Measurements from ENCODE around the gene ENG. TPM values are rescaled to one million over a fixed set of nuclear protein-coding genes. Genes with fewer than 3 reads are reported as not detected.

The ENG gene
- total and polyA plus RNA-seq, 2 of the 4 experiments (the other 2 are of a cell fraction), result 3.6 to 83.3 TPM

DNA sequence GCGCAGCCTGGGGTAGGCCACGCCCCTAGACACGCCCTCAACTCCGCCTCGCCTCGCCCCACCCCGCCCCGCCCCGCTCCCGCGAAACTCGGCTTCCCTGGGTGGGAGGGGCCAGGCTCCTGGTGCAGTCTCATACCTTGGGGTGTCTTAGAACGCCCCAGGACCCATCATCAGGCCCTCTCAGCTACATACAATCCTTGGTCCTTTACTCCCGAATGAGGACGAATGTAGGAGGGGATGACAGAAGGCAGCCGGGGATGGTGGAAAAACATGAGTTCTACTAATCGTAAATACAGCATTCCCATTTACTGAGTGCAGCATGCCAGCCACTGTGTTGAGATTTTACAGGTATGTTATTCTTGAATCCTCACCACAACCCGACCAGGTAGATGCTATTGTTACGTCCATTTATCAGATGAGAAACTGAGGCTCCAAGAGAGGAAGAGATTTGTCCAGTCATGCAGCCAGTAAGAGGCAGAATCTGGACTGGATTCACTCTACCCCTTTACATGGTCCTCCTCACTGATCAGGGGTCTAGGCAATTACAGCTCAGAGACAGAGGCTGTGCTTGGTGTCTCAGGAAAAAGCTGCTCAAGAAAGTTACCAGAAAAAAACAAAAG, 82.8 kb downstream of the ENG start:
- H3K27ac ChIP-seq (ENCODE audit: insufficient read depth, low read length), result no peak overlapping the region
- H2BK20ac ChIP-seq (ENCODE audit: low read depth, low read length), result no peak overlapping the region
- no peak overlapping the region for H2AK5ac ChIP-seq (ENCODE audit: low read depth, low read length)
- H2BK120ac ChIP-seq (ENCODE audit: low read depth, low read length), result no peak overlapping the region
- H3K14ac ChIP-seq (replicated peaks; ENCODE audit: low read depth, low read length), result no peak overlapping the region
- intact Hi-C loops (cut with micrococcal nuclease) (no loop called here), dilution Hi-C loops (cut with HindIII; ENCODE audit: low sequenced_read_pairs, unreplicated experiment) (no loop called here), in situ Hi-C loops (cut with MboI; ENCODE audit: low sequenced_read_pairs) (no loop called here)
- peaks cover 2% of the 10 kb centered on the region; the same call in 1 of the 2 replicates for H3K4me1 ChIP-seq (ENCODE audit: control insufficient read depth, insufficient read depth, low read length)
- peak overlapping the region; percentile 94 for H2AFZ ChIP-seq (replicated peaks; ENCODE audit: low read length, poor library complexity)
- peak overlapping the region; percentile 73 for H2AK9ac ChIP-seq (replicated peaks; ENCODE audit: low read depth, low read length, poor library complexity)
- TF ChIP-seq RCOR1 (IDR thresholded peaks at IDR 0.05; ENCODE audit: insufficient replicate concordance, low read length), result no peak
- no peak for TF ChIP-seq CEBPB (IDR thresholded peaks at IDR 0.05; ENCODE audit: low read depth, low read length)
- no peak for TF ChIP-seq MAFK (IDR thresholded peaks at IDR 0.05; ENCODE audit: low read depth, low read length)
- H4K8ac ChIP-seq (ENCODE audit: low read depth in 2 of 2, low read length in 2 of 2), result 0 out of 4 replicates have a peak overlapping the region, but pooled peaks of 1 of the 2 experiments have one; percentile 38
- POLR2A ChIA-PET (ENCODE audit: unreplicated experiment), result interaction anchor here (0.8 kb wide), 1 partner anchor 21 kb away, joined by 3 read pairs; no protein-coding TSS in a partner anchor
- no peak overlapping the region for H2BK5ac ChIP-seq (ENCODE audit: low read depth, low read length, poor library complexity, severe bottlenecking)
- no peak overlapping the region for H3K9ac ChIP-seq (ENCODE audit: low read depth, low read length)
- H4K20me1 ChIP-seq (ENCODE audit: insufficient read depth, low read length), result no peaks in the 10 kb centered on the region
- H3K4me3 ChIP-seq (ENCODE audit: insufficient read depth, low read depth, low read length), result peak overlapping the region; percentile 35
- H2BK15ac ChIP-seq (ENCODE audit: low read depth, low read length), result no peak overlapping the region
- H3K79me1 ChIP-seq (ENCODE audit: low read depth in 1 of 2, low read length in 2 of 2), result no peaks in the 10 kb centered on the region
- no CpG with 5 or more reads among the region's 19 CpGs for WGBS, 2 experiments (ENCODE audit: extremely low coverage in 2 of 2, insufficient read length in 1 of 2)
- no peak overlapping the region for H3K56ac ChIP-seq (ENCODE audit: extremely low read depth, insufficient read depth, low read length)
- peaks cover 7% of the 10 kb centered on the region for H3K27me3 ChIP-seq (ENCODE audit: control insufficient read depth, insufficient read depth, low read length)
- DNase-seq, result no peak
- no TSS peak for BruUV-seq (replicated peaks)
- no peak for ATAC-seq (ENCODE audit: low read depth)
- no peaks in the 10 kb centered on the region for H3K36me3 ChIP-seq (ENCODE audit: control insufficient read depth, insufficient read depth, low read length)
- no peak overlapping the region for H4K5ac ChIP-seq (ENCODE audit: low read depth, low read length)
- no peak overlapping the region for H3K18ac ChIP-seq (ENCODE audit: low read depth, low read length)
- H3K4ac ChIP-seq (ENCODE audit: low read depth, low read length), result no peak overlapping the region
- peak overlapping the region; percentile 90 for H3K4me2 ChIP-seq (ENCODE audit: low read depth, low read length)
- H4K91ac ChIP-seq (ENCODE audit: insufficient read depth, low read depth, low read length), result no peak overlapping the region
- CTCF ChIA-PET, result no interaction called here
- no peaks in the 10 kb centered on the region; the same call in 1 of the 2 replicates for H3K9me1 ChIP-seq (ENCODE audit: insufficient read depth, low read length)
- H3K9me3 ChIP-seq (ENCODE audit: control insufficient read depth, insufficient read depth, low read length), result no peaks in the 10 kb centered on the region
- H3K23ac ChIP-seq (ENCODE audit: low read depth, low read length), result 0 out of 2 replicates have a peak overlapping the region, but pooled peaks have one; percentile 8
